WERI-Rb-1 (cell line): Measurements from ENCODE around the gene GRIN2A.

ENCODE experiments used
- DNase-seq: peaks from one replicate; pipeline ENCODE4 v3.0.0-alpha.2; 2020
- H3K27ac ChIP-seq: fragments of 250-450 bp; sonication (Bioruptor Pico); 2 replicates; pipeline ENCODE4 v1.5.1; 2020; ENCODE audit warnings: mild to moderate bottlenecking, moderate library complexity
- H3K27me3 ChIP-seq: fragments of 250-450 bp; sonication (Bioruptor Pico); 2 replicates; pipeline ENCODE4 v1.5.1; 2021; ENCODE audit warnings: mild to moderate bottlenecking, low read depth, moderate library complexity; ENCODE audit not compliant: insufficient read depth, severe bottlenecking
- H3K36me3 ChIP-seq: fragments of 250-450 bp; sonication (Bioruptor Pico); 2 replicates; pipeline ENCODE4 v1.5.1; 2020; ENCODE audit warnings: mild to moderate bottlenecking, moderate library complexity
- H3K4me3 ChIP-seq: 2 replicates; pipeline ENCODE4 v1.5.1; 2011; ENCODE audit warnings: low read depth, mild to moderate bottlenecking, control low read depth, low read length
- H3K9me3 ChIP-seq: fragments of 250-450 bp; sonication (Bioruptor Pico); 2 replicates; pipeline ENCODE4 v1.5.1; 2021; ENCODE audit warnings: mild to moderate bottlenecking, moderate library complexity; ENCODE audit not compliant: severe bottlenecking
- CTCF ChIP-seq: IDR thresholded peaks from 2 replicates; pipeline ENCODE4 v1.5.1; 2011; ENCODE audit warnings: low read depth, mild to moderate bottlenecking, control low read depth, inconsistent platforms, low read length

The GRIN2A gene

DNA sequence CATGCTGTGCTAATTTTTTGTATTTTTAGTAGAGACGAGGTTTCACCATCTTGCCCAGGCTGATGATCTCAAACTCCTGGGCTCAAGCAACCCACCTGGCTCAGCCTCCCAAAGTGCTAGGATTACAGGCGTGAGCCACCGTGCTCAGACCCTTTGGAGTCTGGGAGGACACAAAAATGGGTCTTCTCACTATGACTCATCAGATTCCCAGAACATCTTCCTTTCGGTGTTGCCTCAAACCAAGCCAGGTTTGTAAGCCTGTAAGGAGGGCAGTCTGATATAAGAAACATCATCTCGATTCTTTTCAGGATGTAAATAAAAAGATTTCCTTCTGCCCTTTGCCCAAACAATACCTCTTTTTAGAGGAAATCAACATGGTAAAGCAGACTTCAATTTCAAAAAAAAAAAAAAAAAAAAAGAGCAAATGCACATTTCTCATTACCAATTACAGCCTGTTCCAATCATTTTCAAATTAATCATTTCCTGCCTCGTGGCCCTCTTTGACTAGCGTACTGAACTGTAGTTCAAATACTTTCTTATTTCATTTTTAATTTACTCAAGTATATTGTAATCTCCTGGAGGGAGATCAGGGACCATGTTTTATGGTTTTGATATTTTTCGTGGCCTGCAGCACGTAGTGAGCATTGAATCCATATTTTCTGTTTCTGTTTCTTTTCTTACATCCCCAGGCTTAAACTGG, 409.6 kb downstream of the GRIN2A start:
- no peak overlapping the region for H3K4me3 ChIP-seq
- no peak overlapping the region for H3K27ac ChIP-seq
- no peak for TF ChIP-seq CTCF
- no peaks in the 10 kb centered on the region for H3K27me3 ChIP-seq
- no peaks in the 10 kb centered on the region for H3K9me3 ChIP-seq
- H3K36me3 ChIP-seq: no peaks in the 10 kb centered on the region
- no peak for DNase-seq

GRCh38 chr16:9766891-9767290, 415.3 kb downstream of the GRIN2A start:
- no peaks in the 10 kb centered on the region; the same call in none of the 2 replicates for H3K36me3 ChIP-seq
- no peaks in the 10 kb centered on the region for H3K27me3 ChIP-seq
- TF ChIP-seq CTCF: no peak
- H3K9me3 ChIP-seq: no peaks in the 10 kb centered on the region
- no peak for DNase-seq
- no peak overlapping the region for H3K27ac ChIP-seq
- no peak overlapping the region for H3K4me3 ChIP-seq

- H3K27ac ChIP-seq: no peak overlapping the region
- TF ChIP-seq CTCF: no peak
- H3K27me3 ChIP-seq: no peaks in the 10 kb centered on the region
- no peak for DNase-seq
- H3K36me3 ChIP-seq: no peaks in the 10 kb centered on the region; the same call in none of the 2 replicates
- no peak overlapping the region for H3K4me3 ChIP-seq
- no peaks in the 10 kb centered on the region for H3K9me3 ChIP-seq
Observed at GRCh38 chr16:9763505-9763904, 418.7 kb downstream of the GRIN2A start.

- Histone ChIP-seq H3K9me3 (no peaks in the 10 kb centered on the region), H3K4me3 (no peak overlapping the region), H3K27me3 (no peaks in the 10 kb centered on the region), H3K36me3 (no peaks in the 10 kb centered on the region; the same call in none of the 2 replicates), H3K27ac (no peak overlapping the region)
- DNase-seq: no peak
- no peak for TF ChIP-seq CTCF
Observed at GRCh38 chr16:9761870-9762269, 420.4 kb downstream of the GRIN2A start.

- no peaks in the 10 kb centered on the region for H3K36me3 ChIP-seq
- no peak overlapping the region for H3K4me3 ChIP-seq
- H3K9me3 ChIP-seq: no peaks in the 10 kb centered on the region
- TF ChIP-seq CTCF: no peak
- H3K27me3 ChIP-seq: no peaks in the 10 kb centered on the region
- DNase-seq: no peak
- no peak overlapping the region for H3K27ac ChIP-seq
Observed at GRCh38 chr16:9757687-9758086, 424.5 kb downstream of the GRIN2A start.

DNA sequence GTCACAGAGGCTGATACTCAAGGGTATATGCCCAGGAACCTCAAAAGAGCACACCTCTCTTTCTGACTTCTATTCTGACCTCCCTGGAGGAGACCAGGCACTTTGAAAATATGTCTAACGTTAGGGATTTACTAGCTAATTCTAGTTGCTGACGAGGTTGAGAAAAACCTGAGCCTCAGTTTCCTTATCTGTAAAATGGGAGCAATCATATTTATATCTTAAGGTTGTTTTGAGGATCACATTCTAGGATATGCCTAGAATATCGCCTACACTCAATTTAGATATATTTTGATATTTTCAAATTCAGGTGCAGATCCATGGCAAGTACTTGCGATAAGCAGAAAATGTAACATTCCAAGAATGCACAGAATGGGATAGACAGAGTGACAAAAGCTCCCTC, 425.8 kb downstream of the GRIN2A start:
- Histone ChIP-seq H3K36me3 (no peaks in the 10 kb centered on the region), H3K27me3 (no peaks in the 10 kb centered on the region), H3K4me3 (no peak overlapping the region), H3K9me3 (no peaks in the 10 kb centered on the region), H3K27ac (no peak overlapping the region)
- no peak for DNase-seq
- no peak for TF ChIP-seq CTCF
